Measurements from ENCODE around the gene HUS1B.

- TF ChIP-seq BACH2 (CRISPR knock-in tag; IDR thresholded peaks at IDR 0.05; ENCODE audit: borderline replicate concordance) = no peak
- TF ChIP-seq ZFP3 (CRISPR knock-in tag; IDR thresholded peaks at IDR 0.05) = no peak
- TF ChIP-seq GLIS3 (CRISPR knock-in tag; IDR thresholded peaks at IDR 0.05) = no peak
Measured at GRCh38 chr6:665403-666267, 8.7 kb upstream of the HUS1B start.

Data from SK-N-SH treated with all-trans-retinoic acid at 6 μM for 48 hours (cell line).